ENCODE data around the gene MRGPRE. TPM values are rescaled to one million over a fixed set of nuclear protein-coding genes. Genes with fewer than 3 reads are reported as not detected.

The MRGPRE gene
- total and polyA plus RNA-seq, 4 donors: not detected

GRCh38 chr11:3202305-3202704 is 29.9 kb downstream of the MRGPRE start:
- WGBS, 2 donors: 63 to 68% methylated on average over 7 of the region's 7 CpGs
- intact Hi-C loops (cut with DNase I): no loop called here
- Histone ChIP-seq H3K36me3 (ENCODE audit: control insufficient read depth in 1 of 2, insufficient read depth in 2 of 2, low read length in 1 of 2) (no peaks in the 10 kb centered on the region), H3K4me3 (ENCODE audit: low read length in 2 of 2) (no peak overlapping the region), H3K9me3 (ENCODE audit: control insufficient read depth, low read length) (no peaks in the 10 kb centered on the region), H3K27me3 (ENCODE audit: control insufficient read depth in 1 of 2, insufficient read depth in 2 of 2, low read length in 1 of 2) (no peaks in the 10 kb centered on the region), H3K27ac (ENCODE audit: low read depth in 1 of 2, low read length in 2 of 2) (no peak overlapping the region), H3K4me1 (ENCODE audit: control insufficient read depth in 1 of 2, insufficient read depth in 2 of 2, low read length in 2 of 2) (no peaks in the 10 kb centered on the region)
- ATAC-seq (ENCODE audit: low FRiP score): no peak
- DNase-seq: peak; percentile 23 to 42

- WGBS, 2 donors: 83 to 87% methylated on average over 16 to 17 of the region's 17 CpGs
- DNase-seq (peak; percentile 33 to 66), ATAC-seq (ENCODE audit: low FRiP score) (no peak)
- H3K36me3 ChIP-seq (ENCODE audit: control insufficient read depth in 1 of 2, insufficient read depth in 2 of 2, low read length in 1 of 2): no peaks in the 10 kb centered on the region
- no peaks in the 10 kb centered on the region for H3K4me1 ChIP-seq (ENCODE audit: control insufficient read depth in 1 of 2, insufficient read depth in 2 of 2, low read length in 2 of 2)
- no peak overlapping the region for H3K27ac ChIP-seq (ENCODE audit: low read depth in 1 of 2, low read length in 2 of 2)
- no peak overlapping the region for H3K4me3 ChIP-seq (ENCODE audit: low read length in 2 of 2)
- H3K27me3 ChIP-seq (ENCODE audit: control insufficient read depth in 1 of 2, insufficient read depth in 2 of 2, low read length in 1 of 2): no peaks in the 10 kb centered on the region
- H3K9me3 ChIP-seq (ENCODE audit: control insufficient read depth, low read length): no peaks in the 10 kb centered on the region
- intact Hi-C loops (cut with DNase I): no loop called here
Observed at GRCh38 chr11:3201677-3202181, 30.5 kb downstream of the MRGPRE start.

GRCh38 chr11:3201112-3201581 is 31.1 kb downstream of the MRGPRE start:
- no peak overlapping the region for H3K27ac ChIP-seq (ENCODE audit: low read depth in 1 of 2, low read length in 2 of 2)
- peak; percentile 38 to 70 for DNase-seq
- no peak overlapping the region for H3K4me3 ChIP-seq (ENCODE audit: low read length in 2 of 2)
- H3K27me3 ChIP-seq (ENCODE audit: control insufficient read depth in 1 of 2, insufficient read depth in 2 of 2, low read length in 1 of 2): no peaks in the 10 kb centered on the region
- WGBS, 2 donors: 87 to 88% methylated on average over 15 of the region's 15 CpGs
- no peaks in the 10 kb centered on the region for H3K4me1 ChIP-seq (ENCODE audit: control insufficient read depth in 1 of 2, insufficient read depth in 2 of 2, low read length in 2 of 2)
- H3K9me3 ChIP-seq (ENCODE audit: control insufficient read depth, low read length): no peaks in the 10 kb centered on the region
- H3K36me3 ChIP-seq (ENCODE audit: control insufficient read depth in 1 of 2, insufficient read depth in 2 of 2, low read length in 1 of 2): no peaks in the 10 kb centered on the region
- intact Hi-C loops (cut with DNase I): no loop called here
- no peak for ATAC-seq (ENCODE audit: low FRiP score)

- no peaks in the 10 kb centered on the region for H3K9me3 ChIP-seq (ENCODE audit: control insufficient read depth, low read length)
- peak; percentile 35 to 59 for DNase-seq
- intact Hi-C loops (cut with DNase I): no loop called here
- no peak overlapping the region for H3K27ac ChIP-seq (ENCODE audit: low read depth in 1 of 2, low read length in 2 of 2)
- H3K4me1 ChIP-seq (ENCODE audit: control insufficient read depth in 1 of 2, insufficient read depth in 2 of 2, low read length in 2 of 2): no peaks in the 10 kb centered on the region
- H3K36me3 ChIP-seq (ENCODE audit: control insufficient read depth in 1 of 2, insufficient read depth in 2 of 2, low read length in 1 of 2): no peaks in the 10 kb centered on the region
- WGBS, 2 donors: 73 to 85% methylated on average over 12 of the region's 12 CpGs
- ATAC-seq (ENCODE audit: low FRiP score): no peak
- H3K4me3 ChIP-seq (ENCODE audit: low read length in 2 of 2): no peak overlapping the region
- H3K27me3 ChIP-seq (ENCODE audit: control insufficient read depth in 1 of 2, insufficient read depth in 2 of 2, low read length in 1 of 2): no peaks in the 10 kb centered on the region
Observed at GRCh38 chr11:3200388-3201111, 31.7 kb downstream of the MRGPRE start.

- Histone ChIP-seq H3K9me3 (ENCODE audit: control insufficient read depth, low read length) (no peaks in the 10 kb centered on the region), H3K27ac (ENCODE audit: low read depth in 1 of 2, low read length in 2 of 2) (no peak overlapping the region), H3K27me3 (ENCODE audit: control insufficient read depth in 1 of 2, insufficient read depth in 2 of 2, low read length in 1 of 2) (no peaks in the 10 kb centered on the region), H3K36me3 (ENCODE audit: control insufficient read depth in 1 of 2, insufficient read depth in 2 of 2, low read length in 1 of 2) (no peaks in the 10 kb centered on the region), H3K4me1 (ENCODE audit: control insufficient read depth in 1 of 2, insufficient read depth in 2 of 2, low read length in 2 of 2) (no peaks in the 10 kb centered on the region), H3K4me3 (ENCODE audit: low read length in 2 of 2) (no peak overlapping the region)
- intact Hi-C loops (cut with DNase I): no loop called here
- ATAC-seq (ENCODE audit: low FRiP score): no peak
- 87 to 88% methylated on average over 17 to 19 of the region's 19 CpGs for WGBS, 2 donors
- DNase-seq: peak; percentile 30 to 54
Observed at GRCh38 chr11:3199537-3200295, 32.5 kb downstream of the MRGPRE start.

- 87 to 92% methylated on average over 15 of the region's 15 CpGs for WGBS, 2 donors
- Histone ChIP-seq H3K36me3 (ENCODE audit: control insufficient read depth in 1 of 2, insufficient read depth in 2 of 2, low read length in 1 of 2) (no peaks in the 10 kb centered on the region), H3K4me3 (ENCODE audit: low read length in 2 of 2) (no peak overlapping the region), H3K9me3 (ENCODE audit: control insufficient read depth, low read length) (no peaks in the 10 kb centered on the region), H3K27ac (ENCODE audit: low read depth in 1 of 2, low read length in 2 of 2) (no peak overlapping the region), H3K4me1 (ENCODE audit: control insufficient read depth in 1 of 2, insufficient read depth in 2 of 2, low read length in 2 of 2) (no peaks in the 10 kb centered on the region), H3K27me3 (ENCODE audit: control insufficient read depth in 1 of 2, insufficient read depth in 2 of 2, low read length in 1 of 2) (no peaks in the 10 kb centered on the region)
- peak; percentile 29 to 33 for DNase-seq
- ATAC-seq (ENCODE audit: low FRiP score): no peak
- intact Hi-C loops (cut with DNase I): no loop called here
Observed at GRCh38 chr11:3198815-3199214, 33.4 kb downstream of the MRGPRE start.

- Histone ChIP-seq H3K4me1 (ENCODE audit: control insufficient read depth in 1 of 2, insufficient read depth in 2 of 2, low read length in 2 of 2) (no peaks in the 10 kb centered on the region), H3K4me3 (ENCODE audit: low read length in 2 of 2) (no peak overlapping the region), H3K36me3 (ENCODE audit: control insufficient read depth in 1 of 2, insufficient read depth in 2 of 2, low read length in 1 of 2) (no peaks in the 10 kb centered on the region), H3K9me3 (ENCODE audit: control insufficient read depth, low read length) (no peaks in the 10 kb centered on the region), H3K27me3 (ENCODE audit: control insufficient read depth in 1 of 2, insufficient read depth in 2 of 2, low read length in 1 of 2) (no peaks in the 10 kb centered on the region), H3K27ac (ENCODE audit: low read depth in 1 of 2, low read length in 2 of 2) (no peak overlapping the region)
- ATAC-seq (ENCODE audit: low FRiP score) (no peak), DNase-seq (peak in 1 of 2 donors; percentile 21)
- intact Hi-C loops (cut with DNase I): no loop called here
- WGBS, 2 donors: 86 to 91% methylated on average over 7 to 8 of the region's 8 CpGs
Observed at GRCh38 chr11:3197878-3198528, 34.2 kb downstream of the MRGPRE start.

GRCh38 chr11:3197044-3197695 is 35.0 kb downstream of the MRGPRE start:
- no peak overlapping the region for H3K27ac ChIP-seq (ENCODE audit: low read depth in 1 of 2, low read length in 2 of 2)
- DNase-seq (peak in 1 of 2 donors; percentile 26), ATAC-seq (ENCODE audit: low FRiP score) (no peak)
- no peaks in the 10 kb centered on the region for H3K4me1 ChIP-seq (ENCODE audit: control insufficient read depth in 1 of 2, insufficient read depth in 2 of 2, low read length in 2 of 2)
- 86 to 88% methylated on average over 11 of the region's 11 CpGs for WGBS, 2 donors
- intact Hi-C loops (cut with DNase I): no loop called here
- no peak overlapping the region for H3K4me3 ChIP-seq (ENCODE audit: low read length in 2 of 2)
- H3K36me3 ChIP-seq (ENCODE audit: control insufficient read depth in 1 of 2, insufficient read depth in 2 of 2, low read length in 1 of 2): no peaks in the 10 kb centered on the region
- no peaks in the 10 kb centered on the region for H3K9me3 ChIP-seq (ENCODE audit: control insufficient read depth, low read length)
- no peaks in the 10 kb centered on the region for H3K27me3 ChIP-seq (ENCODE audit: control insufficient read depth in 1 of 2, insufficient read depth in 2 of 2, low read length in 1 of 2)
